Prostate gland (tissue), 2 donors: ENCODE measurements around the gene ALDH1B1.

Experiments
- POLR2A ChIP-seq: fragments of 450-650 bp; IDR thresholded peaks from one replicate; pipeline ENCODE4 v1.6.1; 2016; ENCODE audit warnings: antibody characterized with exemption, mild to moderate bottlenecking
- POLR2AphosphoS5 ChIP-seq: sonication (generic); formaldehyde crosslinking; IDR thresholded peaks from one replicate; pipeline ENCODE4 v1.6.1; 2017; ENCODE audit warnings: antibody characterized with exemption
- TF ChIP-seq, protein P1 (sequence below), 4 experiments: fragments of 200-600 bp in 2 of 4; fragments of 450-650 bp in 2 of 4; sonication (generic) in 2 of 4; IDR thresholded peaks; 1 replicate in 3 of 4; 2 replicates in 1 of 4; pipeline ENCODE4 v1.5.1; 2016 to 2019; ENCODE audit warnings: antibody characterized with exemption in 4 of 4, mild to moderate bottlenecking in 2 of 4, moderate library complexity in 2 of 4

DNA sequence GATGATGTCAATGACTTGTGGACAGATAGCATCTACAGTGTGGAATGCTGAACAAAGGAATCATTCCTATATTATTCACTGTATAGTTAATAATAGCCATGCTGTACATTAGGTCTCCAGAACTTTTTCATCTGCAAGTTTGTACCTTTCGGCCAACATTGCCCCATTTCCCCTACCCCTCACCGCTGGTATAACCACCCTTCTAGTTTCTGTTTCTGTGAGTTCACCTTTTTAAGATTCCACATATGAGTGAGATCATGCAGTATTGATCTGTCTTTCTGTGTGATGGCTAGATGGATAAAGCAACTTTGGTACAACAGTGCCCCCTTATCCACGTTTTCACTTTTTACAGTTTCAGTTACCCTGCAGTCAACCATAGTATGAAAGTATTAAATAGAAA is 18.8 kb upstream of the ALDH1B1 start:
- TF ChIP-seq, protein P1, sequence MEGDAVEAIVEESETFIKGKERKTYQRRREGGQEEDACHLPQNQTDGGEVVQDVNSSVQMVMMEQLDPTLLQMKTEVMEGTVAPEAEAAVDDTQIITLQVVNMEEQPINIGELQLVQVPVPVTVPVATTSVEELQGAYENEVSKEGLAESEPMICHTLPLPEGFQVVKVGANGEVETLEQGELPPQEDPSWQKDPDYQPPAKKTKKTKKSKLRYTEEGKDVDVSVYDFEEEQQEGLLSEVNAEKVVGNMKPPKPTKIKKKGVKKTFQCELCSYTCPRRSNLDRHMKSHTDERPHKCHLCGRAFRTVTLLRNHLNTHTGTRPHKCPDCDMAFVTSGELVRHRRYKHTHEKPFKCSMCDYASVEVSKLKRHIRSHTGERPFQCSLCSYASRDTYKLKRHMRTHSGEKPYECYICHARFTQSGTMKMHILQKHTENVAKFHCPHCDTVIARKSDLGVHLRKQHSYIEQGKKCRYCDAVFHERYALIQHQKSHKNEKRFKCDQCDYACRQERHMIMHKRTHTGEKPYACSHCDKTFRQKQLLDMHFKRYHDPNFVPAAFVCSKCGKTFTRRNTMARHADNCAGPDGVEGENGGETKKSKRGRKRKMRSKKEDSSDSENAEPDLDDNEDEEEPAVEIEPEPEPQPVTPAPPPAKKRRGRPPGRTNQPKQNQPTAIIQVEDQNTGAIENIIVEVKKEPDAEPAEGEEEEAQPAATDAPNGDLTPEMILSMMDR (IDR thresholded peaks at IDR 0.05), result no peak
- TF ChIP-seq POLR2A, result no peak
- no peak for TF ChIP-seq POLR2AphosphoS5
